Endothelial cell (in vitro differentiated cells): ENCODE data around the gene WAPL. TPM values are rescaled to one million over a fixed set of nuclear protein-coding genes. Genes with fewer than 3 reads are reported as not detected.
A peak's percentile ranks its signal among the peaks of the same experiment; 100 is the strongest.

Source experiments
- DNase-seq: peaks from one replicate; pipeline ENCODE4 v3.0.0; 2021; ENCODE audit warnings: low spot score
- H3K27ac Mint-ChIP-seq: one replicate; pipeline ENCODE4 v1.8.0; 2021; ENCODE audit warnings: mixed read lengths, inconsistent platforms; ENCODE audit not compliant: unreplicated experiment
- H3K27me3 Mint-ChIP-seq: one replicate; pipeline ENCODE4 v1.8.0; 2021; ENCODE audit warnings: mild to moderate bottlenecking, moderate library complexity, mixed read lengths, inconsistent platforms; ENCODE audit not compliant: unreplicated experiment
- H3K36me3 Mint-ChIP-seq: one replicate; pipeline ENCODE4 v1.8.0; 2021; ENCODE audit warnings: mild to moderate bottlenecking, low read depth, mixed read lengths, inconsistent platforms; ENCODE audit not compliant: unreplicated experiment
- H3K4me1 Mint-ChIP-seq: one replicate; pipeline ENCODE4 v1.8.0; 2021; ENCODE audit warnings: mild to moderate bottlenecking, mixed read lengths, inconsistent platforms; ENCODE audit not compliant: unreplicated experiment
- H3K4me3 Mint-ChIP-seq: one replicate; pipeline ENCODE4 v1.8.0; 2021; ENCODE audit warnings: mild to moderate bottlenecking, mixed read lengths, inconsistent platforms; ENCODE audit not compliant: unreplicated experiment
- H3K9me3 Mint-ChIP-seq: one replicate; pipeline ENCODE4 v1.8.0; 2021; ENCODE audit warnings: mixed read lengths, inconsistent platforms; ENCODE audit not compliant: unreplicated experiment
- total RNA-seq: library from RNA; stranded (reverse); fragmentation: NEBNext Ultra II Directional; extraction: Animal tissue kit (Norgen Biotek cat#: 25700); gene quantifications from one replicate; pipeline ENCODE4 v1.2.1, GENCODE V29; 2021; ENCODE audit not compliant: unreplicated experiment
- TF ChIP-seq, protein P1 (sequence below): fragments of 200-600 bp; sonication (generic); IDR thresholded peaks from one replicate; pipeline ENCODE4 v1.5.0; 2021; ENCODE audit warnings: antibody characterized with exemption; ENCODE audit not compliant: unreplicated experiment

WAPL gene
- total RNA-seq, 1 donor from 2014 or later, result 41.8 TPM

DNA sequence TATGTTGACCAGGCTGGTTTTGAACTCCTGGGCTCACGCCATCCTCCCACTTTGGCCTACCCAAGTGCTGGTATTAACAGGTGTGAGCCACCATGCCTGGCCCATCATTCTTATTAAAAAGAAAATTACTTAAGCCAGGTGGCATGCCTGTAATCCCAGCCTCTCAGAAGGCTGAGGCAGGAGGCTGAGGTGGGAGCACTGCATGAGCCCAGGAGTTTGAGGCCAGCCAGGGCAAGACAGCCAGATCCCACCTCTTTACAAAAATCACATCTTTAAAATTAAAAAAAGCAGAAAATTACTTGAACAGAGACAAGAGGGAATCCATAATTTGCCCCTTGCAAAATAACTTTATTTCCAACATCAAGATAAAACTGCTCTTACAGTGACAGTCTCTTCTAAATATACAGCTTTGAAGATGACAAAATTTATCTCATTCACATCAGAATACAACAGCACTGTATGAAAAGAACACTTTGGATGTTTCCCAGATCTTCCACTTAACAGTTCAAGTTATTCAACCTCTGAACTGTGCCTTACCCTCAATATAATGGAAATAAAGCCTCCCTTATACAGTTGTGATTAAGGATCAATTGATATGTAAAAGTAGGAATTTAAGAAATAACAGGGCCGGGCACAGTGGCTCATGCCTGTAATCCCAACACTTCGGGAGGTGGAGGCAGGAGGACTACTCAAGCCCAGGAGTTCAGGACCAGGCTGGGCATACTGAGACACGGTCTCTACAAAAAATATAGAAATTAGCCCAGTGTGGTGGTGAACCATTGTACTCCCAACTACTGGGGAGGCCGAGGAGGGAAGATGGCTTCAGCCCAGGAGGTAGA is 10.3 kb downstream of the WAPL start:
- Mint-ChIP-seq H3K27me3 (peaks cover 2% of the 10 kb centered on the region), H3K4me3 (no peak overlapping the region), H3K4me1 (peaks cover 8% of the 10 kb centered on the region), H3K27ac (no peak overlapping the region), H3K36me3 (peaks cover 16% of the 10 kb centered on the region), H3K9me3 (no peaks in the 10 kb centered on the region)
- no peak for DNase-seq
- TF ChIP-seq, protein P1, sequence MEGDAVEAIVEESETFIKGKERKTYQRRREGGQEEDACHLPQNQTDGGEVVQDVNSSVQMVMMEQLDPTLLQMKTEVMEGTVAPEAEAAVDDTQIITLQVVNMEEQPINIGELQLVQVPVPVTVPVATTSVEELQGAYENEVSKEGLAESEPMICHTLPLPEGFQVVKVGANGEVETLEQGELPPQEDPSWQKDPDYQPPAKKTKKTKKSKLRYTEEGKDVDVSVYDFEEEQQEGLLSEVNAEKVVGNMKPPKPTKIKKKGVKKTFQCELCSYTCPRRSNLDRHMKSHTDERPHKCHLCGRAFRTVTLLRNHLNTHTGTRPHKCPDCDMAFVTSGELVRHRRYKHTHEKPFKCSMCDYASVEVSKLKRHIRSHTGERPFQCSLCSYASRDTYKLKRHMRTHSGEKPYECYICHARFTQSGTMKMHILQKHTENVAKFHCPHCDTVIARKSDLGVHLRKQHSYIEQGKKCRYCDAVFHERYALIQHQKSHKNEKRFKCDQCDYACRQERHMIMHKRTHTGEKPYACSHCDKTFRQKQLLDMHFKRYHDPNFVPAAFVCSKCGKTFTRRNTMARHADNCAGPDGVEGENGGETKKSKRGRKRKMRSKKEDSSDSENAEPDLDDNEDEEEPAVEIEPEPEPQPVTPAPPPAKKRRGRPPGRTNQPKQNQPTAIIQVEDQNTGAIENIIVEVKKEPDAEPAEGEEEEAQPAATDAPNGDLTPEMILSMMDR, result no peak

DNA sequence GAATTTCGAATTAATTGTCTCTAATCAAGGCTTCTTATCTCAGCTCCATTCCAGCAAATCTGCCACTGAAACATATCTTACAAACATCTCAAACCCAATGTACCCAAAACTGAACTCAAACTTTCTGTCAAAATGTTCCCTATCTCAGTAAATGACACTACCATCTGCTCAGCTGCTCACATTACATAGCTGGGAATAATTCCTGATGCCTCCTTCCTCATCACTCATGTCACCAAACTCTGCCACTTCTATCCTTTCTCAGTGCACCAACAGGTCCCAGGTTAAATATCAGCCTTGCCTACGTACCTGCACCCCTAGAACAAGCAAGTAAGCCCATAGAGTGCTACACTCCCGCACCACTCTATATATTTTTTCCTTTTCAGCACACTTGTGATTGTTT is 12.4 kb downstream of the WAPL start:
- Mint-ChIP-seq H3K9me3 (no peaks in the 10 kb centered on the region), H3K36me3 (peaks cover 5% of the 10 kb centered on the region), H3K4me1 (peaks cover 8% of the 10 kb centered on the region), H3K4me3 (no peak overlapping the region), H3K27ac (no peak overlapping the region), H3K27me3 (peaks cover 2% of the 10 kb centered on the region)
- no peak for DNase-seq
- TF ChIP-seq, protein P1, result no peak

DNA sequence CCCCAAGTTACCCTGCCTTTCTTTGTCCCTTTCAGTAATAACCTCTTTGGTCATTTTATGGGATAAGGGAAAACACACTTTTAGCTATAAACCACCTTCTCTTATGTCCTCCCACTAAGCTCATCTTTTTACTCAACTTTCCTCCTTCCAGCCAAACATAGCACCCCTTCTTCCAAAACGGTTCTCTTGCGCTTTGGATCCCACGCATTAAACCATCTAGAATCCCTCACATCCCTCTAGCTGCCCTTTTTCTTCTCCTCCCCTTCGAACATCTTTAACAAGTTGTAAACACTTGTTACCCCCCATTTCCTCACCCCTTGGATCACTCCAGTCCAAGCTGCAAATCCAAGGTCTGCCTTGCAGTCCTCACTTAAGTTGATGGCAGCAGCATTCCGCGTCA is 13.4 kb downstream of the WAPL start:
- H3K4me1 Mint-ChIP-seq, result peaks cover 6% of the 10 kb centered on the region
- H3K9me3 Mint-ChIP-seq, result no peaks in the 10 kb centered on the region
- no peaks in the 10 kb centered on the region for H3K27me3 Mint-ChIP-seq
- TF ChIP-seq, protein P1, result no peak
- no peak overlapping the region for H3K27ac Mint-ChIP-seq
- H3K4me3 Mint-ChIP-seq, result no peak overlapping the region
- DNase-seq, result no peak
- H3K36me3 Mint-ChIP-seq, result no peaks in the 10 kb centered on the region

DNA sequence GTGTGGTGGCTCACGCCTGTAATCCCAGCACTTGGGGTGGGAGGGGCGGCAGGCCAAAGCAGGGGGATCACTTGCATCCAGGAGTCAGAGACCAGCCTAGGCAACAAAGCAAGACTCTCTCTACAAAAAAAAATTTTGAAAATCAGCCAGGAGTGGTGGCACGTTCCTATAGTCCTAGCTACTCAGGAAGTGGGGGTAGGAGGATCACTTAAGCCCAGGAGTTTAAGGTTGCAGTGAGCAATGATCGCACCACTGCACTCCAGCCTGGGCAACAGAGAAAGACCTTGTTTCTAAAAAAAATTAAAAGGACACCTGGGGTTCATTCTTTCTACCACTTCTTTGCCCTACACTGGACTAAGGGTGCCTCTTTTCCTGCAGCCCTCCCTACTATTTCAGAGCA is 15.1 kb downstream of the WAPL start:
- Mint-ChIP-seq H3K27ac (no peak overlapping the region), H3K36me3 (peaks cover 3% of the 10 kb centered on the region), H3K9me3 (no peaks in the 10 kb centered on the region), H3K27me3 (no peaks in the 10 kb centered on the region), H3K4me3 (no peak overlapping the region), H3K4me1 (peaks cover 6% of the 10 kb centered on the region)
- TF ChIP-seq, protein P1, result no peak
- no peak for DNase-seq

DNA sequence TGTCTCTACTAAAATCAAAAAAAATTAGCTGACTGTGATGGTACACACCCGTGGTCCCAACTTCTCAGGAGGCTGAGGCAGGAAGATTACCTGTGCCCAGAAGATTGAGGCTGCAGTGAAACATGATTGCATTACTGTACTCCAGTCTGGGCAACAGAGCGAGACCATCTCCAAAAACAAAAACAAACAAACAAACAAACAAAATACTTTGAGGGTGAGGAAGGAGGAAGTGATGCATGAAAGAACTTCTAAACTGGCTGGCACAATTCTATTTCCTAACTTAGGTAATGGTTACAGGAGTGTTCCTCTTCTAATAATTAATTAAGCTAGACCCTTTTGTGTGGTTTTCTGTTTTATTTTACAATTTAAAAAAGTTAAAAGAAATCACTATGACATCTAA is 15.5 kb downstream of the WAPL start:
- H3K27ac Mint-ChIP-seq, result peak overlapping the region; percentile 84

More for the DNA sequence above, 15.5 kb downstream of the WAPL start:
- no peak for DNase-seq
- TF ChIP-seq, protein P1, result no peak
- Mint-ChIP-seq H3K4me1 (peaks cover 6% of the 10 kb centered on the region), H3K36me3 (peaks cover 3% of the 10 kb centered on the region), H3K4me3 (no peak overlapping the region), H3K9me3 (no peaks in the 10 kb centered on the region), H3K27me3 (no peaks in the 10 kb centered on the region)
